Osteoblast (primary cell): Measurements from ENCODE around the gene GDF2. TPM values are rescaled to one million over a fixed set of nuclear protein-coding genes. Genes with fewer than 3 reads are reported as not detected.

Experiments used
- DNase-seq: peaks from one replicate; pipeline ENCODE4 v3.0.0; 2011; ENCODE audit warnings: low spot score, mixed read lengths; ENCODE audit not compliant: insufficient read length; ENCODE audit errors: missing footprints
- H2AFZ ChIP-seq: 2 replicates; pipeline ENCODE4 v1.6.0; 2011; ENCODE audit warnings: mild to moderate bottlenecking, low read length
- H3K27ac ChIP-seq: 2 replicates; pipeline ENCODE4 v1.5.1; 2011; ENCODE audit warnings: mild to moderate bottlenecking, low read depth, low read length, moderate library complexity
- H3K27me3 ChIP-seq: 2 replicates; pipeline ENCODE4 v1.6.0; 2012; ENCODE audit warnings: mild to moderate bottlenecking, control low read depth, inconsistent platforms, low read length, moderate library complexity; ENCODE audit not compliant: insufficient read depth
- H3K36me3 ChIP-seq: 2 replicates; pipeline ENCODE4 v1.5.1; 2011; ENCODE audit warnings: mild to moderate bottlenecking, low read length, control low read depth, moderate library complexity; ENCODE audit not compliant: insufficient read depth
- H3K4me1 ChIP-seq: 2 replicates; pipeline ENCODE4 v1.5.1; 2011; ENCODE audit warnings: mild to moderate bottlenecking, low read length, control low read depth, moderate library complexity; ENCODE audit not compliant: insufficient read depth
- H3K4me2 ChIP-seq: 2 replicates; pipeline ENCODE4 v1.6.0; 2011; ENCODE audit warnings: mild to moderate bottlenecking, low read length; ENCODE audit not compliant: insufficient read depth
- H3K4me3 ChIP-seq: fragments of 200-600 bp; sonication (generic); 3 replicates; pipeline ENCODE4 v1.5.1; 2012; ENCODE audit warnings: mild to moderate bottlenecking, low read length, inconsistent platforms; ENCODE audit not compliant: insufficient read depth
- H3K79me2 ChIP-seq: 2 replicates; pipeline ENCODE4 v1.6.0; 2012; ENCODE audit warnings: mild to moderate bottlenecking, low read length, control low read depth, inconsistent platforms; ENCODE audit not compliant: insufficient read depth
- H3K9me3 ChIP-seq: 2 replicates; pipeline ENCODE4 v1.5.1; 2011; ENCODE audit warnings: low read depth, low read length, control low read depth
- H4K20me1 ChIP-seq: 2 replicates; pipeline ENCODE4 v1.6.0; 2012; ENCODE audit warnings: mild to moderate bottlenecking, low read length, control low read depth; ENCODE audit not compliant: insufficient read depth
- CTCF ChIP-seq: IDR thresholded peaks from 2 replicates; pipeline ENCODE4 v1.5.1; 2011; ENCODE audit warnings: mild to moderate bottlenecking, low read depth, low read length, moderate library complexity; ENCODE audit errors: extremely low read depth
- total RNA-seq: library from RNA; depleted of rRNA; stranded (reverse); fragments of >200 nt; gene quantifications from 2 replicates; pipeline ENCODE4 v1.2.3, GENCODE V29; 2012

GDF2 gene
- total RNA-seq, 1 donor, result not detected

- Histone ChIP-seq H3K4me2 (no peak overlapping the region), H3K27ac (no peak overlapping the region), H3K4me3 (no peak overlapping the region), H3K9me3 (no peaks in the 10 kb centered on the region), H4K20me1 (no peaks in the 10 kb centered on the region), H3K79me2 (no peaks in the 10 kb centered on the region), H3K27me3 (peaks cover 5% of the 10 kb centered on the region), H2AFZ (no peak overlapping the region), H3K36me3 (no peaks in the 10 kb centered on the region), H3K4me1 (no peaks in the 10 kb centered on the region)
- peak; percentile 74 for DNase-seq
- no peak for TF ChIP-seq CTCF
Observed at GRCh38 chr10:47364366-47364765, 42.1 kb downstream of the GDF2 start.

- no peak for TF ChIP-seq CTCF
- Histone ChIP-seq H3K79me2 (no peaks in the 10 kb centered on the region), H4K20me1 (no peaks in the 10 kb centered on the region), H3K27ac (no peak overlapping the region), H3K27me3 (peaks cover 5% of the 10 kb centered on the region), H3K4me1 (no peaks in the 10 kb centered on the region), H3K36me3 (no peaks in the 10 kb centered on the region), H3K9me3 (no peaks in the 10 kb centered on the region), H3K4me3 (no peak overlapping the region), H2AFZ (no peak overlapping the region), H3K4me2 (no peak overlapping the region)
- peak; percentile 32 for DNase-seq
Observed at GRCh38 chr10:47364911-47365310, 42.7 kb downstream of the GDF2 start.

- Histone ChIP-seq H4K20me1 (no peaks in the 10 kb centered on the region), H3K27me3 (peaks cover 7% of the 10 kb centered on the region), H3K4me1 (no peaks in the 10 kb centered on the region), H3K9me3 (no peaks in the 10 kb centered on the region), H3K4me3 (no peak overlapping the region), H3K36me3 (no peaks in the 10 kb centered on the region), H3K4me2 (no peak overlapping the region), H2AFZ (no peak overlapping the region), H3K27ac (no peak overlapping the region), H3K79me2 (no peaks in the 10 kb centered on the region)
- peak; percentile 63 for DNase-seq
- no peak for TF ChIP-seq CTCF
Observed at GRCh38 chr10:47365431-47366180, 43.4 kb downstream of the GDF2 start.

- no peaks in the 10 kb centered on the region for H3K4me1 ChIP-seq
- H3K27me3 ChIP-seq, result peaks cover 7% of the 10 kb centered on the region
- no peak overlapping the region for H3K27ac ChIP-seq
- H3K4me3 ChIP-seq, result no peak overlapping the region
- H3K9me3 ChIP-seq, result no peaks in the 10 kb centered on the region
- peak; percentile 30 for DNase-seq
- no peak overlapping the region for H3K4me2 ChIP-seq
- no peaks in the 10 kb centered on the region for H3K36me3 ChIP-seq
- H2AFZ ChIP-seq, result no peak overlapping the region
- H4K20me1 ChIP-seq, result no peaks in the 10 kb centered on the region
- TF ChIP-seq CTCF, result no peak
- no peaks in the 10 kb centered on the region for H3K79me2 ChIP-seq
Observed at GRCh38 chr10:47366181-47366631, 44.0 kb downstream of the GDF2 start.
